Calu3 (cell line): Measurements from ENCODE around the gene IER3IP1. TPM values are rescaled to one million over a fixed set of nuclear protein-coding genes. Genes with fewer than 3 reads are reported as not detected.

Experiments
- BruUV-seq: library from RNA; stranded (reverse); fragments of 400-500 nt; replicated peaks from 2 replicates; lab custom pipeline; 2021; lab: Mats Ljungman, UMichigan
- CTCF ChIA-PET: fragments of 300-600 bp; sonication (Branson Sonifier 250); formaldehyde crosslinking; loops from one replicate; lab custom pipeline; 2022; ENCODE audit warnings: antibody characterized with exemption; lab: Charles Lee
- DNase-seq: peaks from one replicate; pipeline ENCODE4 v3.0.0; 2022
- H3K27ac Mint-ChIP-seq: one replicate; pipeline ENCODE4 v1.8.0; 2022; ENCODE audit warnings: mixed read lengths; ENCODE audit not compliant: unreplicated experiment
- H3K27me3 Mint-ChIP-seq: one replicate; pipeline ENCODE4 v1.8.0; 2022; ENCODE audit warnings: mixed read lengths; ENCODE audit not compliant: unreplicated experiment
- H3K36me3 Mint-ChIP-seq: one replicate; pipeline ENCODE4 v1.8.0; 2022; ENCODE audit warnings: mild to moderate bottlenecking, moderate library complexity, mixed read lengths; ENCODE audit not compliant: insufficient read depth, unreplicated experiment
- H3K4me1 Mint-ChIP-seq: one replicate; pipeline ENCODE4 v1.8.0; 2022; ENCODE audit warnings: mild to moderate bottlenecking, low read depth, mixed read lengths; ENCODE audit not compliant: unreplicated experiment
- H3K4me3 Mint-ChIP-seq: one replicate; pipeline ENCODE4 v1.8.0; 2022; ENCODE audit warnings: mild to moderate bottlenecking, low read depth, moderate library complexity, mixed read lengths; ENCODE audit not compliant: unreplicated experiment
- H3K9me3 Mint-ChIP-seq: one replicate; pipeline ENCODE4 v1.8.0; 2022; ENCODE audit warnings: low read depth, mixed read lengths; ENCODE audit not compliant: unreplicated experiment
- CTCF ChIP-seq: fragments of 200-600 bp; IDR thresholded peaks from one replicate; pipeline ENCODE4 v1.8.0; 2022; ENCODE audit warnings: antibody characterized with exemption; ENCODE audit not compliant: unreplicated experiment
- intact Hi-C: fragments of 100-400 bp; cut with micrococcal nuclease; formaldehyde crosslinking; loops from one replicate; pipeline ENCODE4 v1.10.0; 2022; ENCODE audit not compliant: unreplicated experiment
- total RNA-seq: library from RNA; stranded (reverse); gene quantifications from 2 replicates; pipeline ENCODE4 v1.2.3, GENCODE V29; 2022

IER3IP1 gene
- total RNA-seq, 1 experiment from 2014 or later: 20.4 TPM

- CTCF ChIA-PET: no interaction called here
- BruUV-seq: no TSS peak
- H3K36me3 Mint-ChIP-seq: peaks cover 4% of the 10 kb centered on the region
- no peaks in the 10 kb centered on the region for H3K9me3 Mint-ChIP-seq
- no peak for DNase-seq
- no peak for TF ChIP-seq CTCF
- H3K4me3 Mint-ChIP-seq: no peak overlapping the region
- H3K27ac Mint-ChIP-seq: no peak overlapping the region
- intact Hi-C loops: no loop called here
- no peaks in the 10 kb centered on the region for H3K4me1 Mint-ChIP-seq
- no peaks in the 10 kb centered on the region for H3K27me3 Mint-ChIP-seq
These were observed 55.0 kb downstream of the IER3IP1 start for GRCh38 chr18:47121146-47121545.

DNA sequence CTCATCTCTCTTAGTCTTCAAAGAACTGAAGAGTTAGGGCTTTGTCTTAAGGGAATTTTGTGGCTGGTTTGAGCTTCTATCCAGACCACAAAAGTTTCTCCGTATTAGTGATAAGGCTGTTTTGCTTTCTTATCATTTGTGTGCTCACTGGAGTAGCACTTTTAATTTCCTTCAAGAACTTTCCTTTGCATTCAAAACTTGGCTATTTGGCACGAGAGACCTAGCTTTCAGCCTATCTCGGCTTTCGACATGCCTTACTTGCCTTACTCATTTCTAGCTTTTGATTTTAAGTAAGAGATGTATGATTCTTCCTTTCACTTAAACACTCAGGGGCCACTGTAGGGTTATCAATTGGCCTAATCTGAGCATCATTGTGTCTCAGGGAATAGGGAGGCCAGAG is 55.7 kb downstream of the IER3IP1 start:
- Mint-ChIP-seq H3K9me3 (no peaks in the 10 kb centered on the region), H3K4me3 (no peak overlapping the region), H3K36me3 (peaks cover 4% of the 10 kb centered on the region), H3K4me1 (no peaks in the 10 kb centered on the region), H3K27me3 (no peaks in the 10 kb centered on the region), H3K27ac (no peak overlapping the region)
- no peak for DNase-seq
- no peak for TF ChIP-seq CTCF
- no TSS peak for BruUV-seq
- intact Hi-C loops: no loop called here
- CTCF ChIA-PET: no interaction called here

GRCh38 chr18:47118981-47119380 is 57.2 kb downstream of the IER3IP1 start:
- no peak overlapping the region for H3K27ac Mint-ChIP-seq
- TF ChIP-seq CTCF: no peak
- no peak overlapping the region for H3K4me3 Mint-ChIP-seq
- H3K9me3 Mint-ChIP-seq: no peaks in the 10 kb centered on the region
- H3K36me3 Mint-ChIP-seq: peaks cover 4% of the 10 kb centered on the region
- no peaks in the 10 kb centered on the region for H3K4me1 Mint-ChIP-seq
- intact Hi-C loops: no loop called here
- CTCF ChIA-PET: interaction anchor here (0.6 kb wide), 1 partner anchor 946 kb away, joined by 3 read pairs; no protein-coding TSS in a partner anchor
- no peak for DNase-seq
- H3K27me3 Mint-ChIP-seq: no peaks in the 10 kb centered on the region
- BruUV-seq: no TSS peak

DNA sequence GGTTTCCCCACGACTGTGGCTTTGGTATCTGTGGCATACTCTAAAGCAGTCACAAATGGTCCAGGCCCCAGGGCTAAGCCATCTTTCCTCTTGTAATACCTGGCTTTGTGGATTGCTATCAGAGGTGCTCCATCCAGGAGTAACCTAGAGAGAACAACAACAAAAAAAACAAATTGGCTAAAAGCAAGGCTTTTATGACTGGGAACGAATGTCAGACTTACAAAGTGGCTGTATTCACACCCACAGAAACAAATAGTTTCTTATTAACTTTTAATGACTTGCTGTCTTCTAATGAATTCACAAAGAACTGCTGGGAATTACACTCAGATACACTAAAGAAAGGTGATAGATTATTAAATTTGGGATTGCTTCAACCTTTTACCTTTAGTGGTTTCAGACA is 61.0 kb downstream of the IER3IP1 start:
- CTCF ChIA-PET: no interaction called here
- no peak for TF ChIP-seq CTCF
- BruUV-seq: no TSS peak

More for the DNA sequence above, 61.0 kb downstream of the IER3IP1 start:
- H3K27me3 Mint-ChIP-seq: no peaks in the 10 kb centered on the region
- no peak overlapping the region for H3K4me3 Mint-ChIP-seq
- no peak overlapping the region for H3K27ac Mint-ChIP-seq
- DNase-seq: no peak
- H3K9me3 Mint-ChIP-seq: no peaks in the 10 kb centered on the region
- no peaks in the 10 kb centered on the region for H3K4me1 Mint-ChIP-seq
- peaks cover 11% of the 10 kb centered on the region for H3K36me3 Mint-ChIP-seq
- intact Hi-C loops: no loop called here
